Thymus (tissue), 11 donors: ENCODE data around the gene KCNJ18. TPM values are rescaled to one million over a fixed set of nuclear protein-coding genes. Genes with fewer than 3 reads are reported as not detected.
"Not testable (repeated sequence)": the region's sequence is repeated elsewhere in the genome, so short reads cannot be mapped to it uniquely, and the experiment has no call there.

ENCODE experiments used
- DNase-seq, 9 donors: peaks; one replicate each; pipeline ENCODE4 v3.0.0-alpha.2; 2013; ENCODE audit warnings: low spot score in 9 of 9, low read depth in 6 of 9, missing footprints in 1 of 9
- H3K27ac ChIP-seq, 2 donors: one replicate each; pipeline ENCODE4 v1.5.1; 2013; ENCODE audit warnings: control low read depth in 1 of 2, low read depth in 1 of 2, low read length in 1 of 2, mild to moderate bottlenecking in 1 of 2, moderate library complexity in 1 of 2
- H3K27me3 ChIP-seq, 2 donors: one replicate each; pipeline ENCODE4 v1.5.1; 2013; ENCODE audit warnings: low read length in 1 of 2; ENCODE audit not compliant: control insufficient read depth in 2 of 2, insufficient read depth in 1 of 2
- H3K36me3 ChIP-seq, 2 donors: one replicate each; pipeline ENCODE4 v1.5.1; 2013; ENCODE audit warnings: low read length in 1 of 2, mild to moderate bottlenecking in 1 of 2, moderate library complexity in 1 of 2; ENCODE audit not compliant: control insufficient read depth in 2 of 2, insufficient read depth in 2 of 2
- H3K4me1 ChIP-seq, 2 donors: one replicate each; pipeline ENCODE4 v1.5.1; 2013; ENCODE audit warnings: low read length in 2 of 2; ENCODE audit not compliant: control insufficient read depth in 2 of 2, insufficient read depth in 2 of 2
- H3K4me3 ChIP-seq, 2 donors: one replicate each; pipeline ENCODE4 v1.5.1; 2013; ENCODE audit warnings: low read length in 2 of 2, control low read depth in 1 of 2, mild to moderate bottlenecking in 1 of 2
- H3K9me3 ChIP-seq, 2 donors: one replicate each; pipeline ENCODE4 v1.5.1; 2013; ENCODE audit warnings: low read length in 1 of 2, mild to moderate bottlenecking in 1 of 2; ENCODE audit not compliant: control insufficient read depth in 2 of 2, insufficient read depth in 1 of 2
- WGBS: extraction: QIAGEN DNeasy Blood & Tissue Kit; methylation state at CpG from one replicate; pipeline ENCODE4 v1.1.7; 2013; 5-methylcytosine and 5-hydroxymethylcytosine counted together
- polyA plus RNA-seq: library from polyadenylated mRNA; stranded (reverse); fragments of 200-250 nt; gene quantifications from one replicate; pipeline ENCODE4 v1.2.3, GENCODE V29; 2013
- total RNA-seq: library from RNA; stranded (reverse); fragments of 120-200 nt; gene quantifications from one replicate; pipeline ENCODE4 v1.2.4, GENCODE V29; 2013
- donor health status: healthy.

The KCNJ18 gene
- total and polyA plus RNA-seq, 2 donors: 0.21 TPM; not detected in 1

DNA sequence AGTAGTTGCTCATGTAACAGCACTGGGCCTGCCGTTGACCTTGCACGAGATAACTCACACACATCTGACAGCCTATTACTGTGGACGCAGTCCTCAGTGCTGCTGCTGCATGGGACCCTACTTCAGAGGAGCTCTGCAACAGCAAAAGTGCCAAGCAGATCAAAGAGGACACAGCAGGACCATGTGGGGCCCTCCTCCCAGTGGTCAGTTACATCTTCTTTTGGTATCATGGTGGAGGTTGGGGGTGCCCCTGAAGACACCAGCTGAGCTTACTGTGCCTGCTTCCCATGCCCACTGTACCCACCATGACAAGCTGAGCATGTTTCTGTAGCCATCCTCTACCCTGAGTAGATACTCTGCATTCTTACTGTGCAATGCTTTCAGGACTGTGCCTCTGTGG, 41.6 kb downstream of the KCNJ18 start:
- 96% methylated on average over 3 of the region's 3 CpGs for WGBS
- not testable (repeated sequence) for DNase-seq, H3K27me3 ChIP-seq, H3K27ac ChIP-seq, H3K4me3 ChIP-seq, H3K4me1 ChIP-seq, H3K9me3 ChIP-seq, H3K36me3 ChIP-seq

DNA sequence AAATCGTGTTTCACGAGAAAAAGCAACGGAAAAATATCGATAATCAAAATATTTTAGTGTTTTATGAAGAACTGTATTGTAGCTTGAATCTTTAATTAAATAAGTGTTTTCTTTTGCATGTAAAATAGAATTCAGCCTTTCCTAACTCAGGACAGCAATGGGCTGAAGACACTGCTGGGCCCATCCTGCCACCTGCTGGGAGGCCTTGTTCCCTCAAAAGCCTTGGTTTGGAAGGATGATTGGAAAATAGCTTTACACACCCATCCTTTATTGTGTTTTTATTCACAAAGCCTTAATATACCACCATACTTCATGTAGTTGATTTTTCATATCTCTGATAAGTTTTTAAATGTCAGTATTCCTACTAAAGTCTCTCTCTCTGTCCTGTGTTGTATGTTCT, 43.5 kb downstream of the KCNJ18 start:
- H3K9me3 ChIP-seq, H3K27me3 ChIP-seq, H3K4me3 ChIP-seq, H3K4me1 ChIP-seq, DNase-seq, H3K36me3 ChIP-seq, H3K27ac ChIP-seq: not testable (repeated sequence)
- WGBS: 92% methylated on average over 4 of the region's 4 CpGs

DNA sequence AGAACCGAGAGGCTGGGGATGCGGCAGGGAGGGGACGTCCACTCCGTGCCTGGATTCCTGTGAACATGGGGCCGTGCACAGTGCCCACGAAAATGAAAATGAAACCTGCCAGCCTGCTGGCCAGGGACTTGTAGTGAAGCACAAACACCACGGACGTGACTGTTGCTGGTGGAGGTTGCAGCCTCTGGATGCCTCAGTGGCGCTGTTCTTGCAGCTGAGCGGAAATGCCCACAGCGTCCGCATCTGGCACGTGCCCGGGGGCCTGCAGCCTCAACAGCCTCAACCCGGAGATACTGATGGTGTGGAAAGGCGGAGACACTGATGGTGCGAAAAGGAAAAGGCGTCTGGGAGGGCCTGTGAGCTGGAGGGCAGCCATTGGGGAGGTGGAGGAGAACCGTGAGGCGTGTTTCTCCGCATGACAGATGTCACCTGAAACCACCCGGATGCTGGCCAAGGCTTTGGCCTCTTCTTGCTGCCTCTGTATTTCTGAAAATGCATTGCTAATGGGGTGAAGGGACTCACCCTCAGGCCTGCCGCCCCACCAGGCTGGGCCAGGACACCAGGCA, 44.8 kb downstream of the KCNJ18 start:
- WGBS: 85% methylated on average over 21 of the region's 23 CpGs
- not testable (repeated sequence) for DNase-seq, H3K9me3 ChIP-seq

DNA sequence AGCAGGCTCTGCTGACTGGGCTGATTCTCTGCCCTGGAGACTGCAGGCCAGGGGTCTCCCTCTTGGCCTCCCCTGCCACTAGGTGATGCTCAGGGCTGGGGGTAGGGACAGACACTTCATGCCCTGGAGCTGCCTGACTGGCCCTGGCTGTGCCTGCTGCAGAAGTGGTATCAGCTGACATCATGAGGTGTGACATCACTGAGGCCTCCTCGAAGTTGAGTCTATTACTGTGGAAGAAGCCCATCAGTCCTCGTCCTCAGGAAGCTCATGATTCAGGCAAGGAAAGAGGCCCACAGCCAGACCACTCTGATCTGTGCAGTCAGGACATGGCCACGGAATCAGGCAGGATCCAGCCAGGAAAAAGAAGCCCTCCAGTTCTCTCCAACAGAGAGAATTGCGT, 45.9 kb downstream of the KCNJ18 start:
- H3K4me1 ChIP-seq, DNase-seq, H3K36me3 ChIP-seq, H3K4me3 ChIP-seq, H3K27ac ChIP-seq, H3K27me3 ChIP-seq: not testable (repeated sequence)
- H3K9me3 ChIP-seq: peaks cover 1 to 11% of the 10 kb centered on the region in 2 donors
- WGBS: 90% methylated on average over 2 of the region's 4 CpGs

More for the DNA sequence above, 44.8 kb downstream of the KCNJ18 start:
- not testable (repeated sequence) for H3K36me3 ChIP-seq, H3K4me3 ChIP-seq, H3K27ac ChIP-seq, H3K4me1 ChIP-seq, H3K27me3 ChIP-seq

DNA sequence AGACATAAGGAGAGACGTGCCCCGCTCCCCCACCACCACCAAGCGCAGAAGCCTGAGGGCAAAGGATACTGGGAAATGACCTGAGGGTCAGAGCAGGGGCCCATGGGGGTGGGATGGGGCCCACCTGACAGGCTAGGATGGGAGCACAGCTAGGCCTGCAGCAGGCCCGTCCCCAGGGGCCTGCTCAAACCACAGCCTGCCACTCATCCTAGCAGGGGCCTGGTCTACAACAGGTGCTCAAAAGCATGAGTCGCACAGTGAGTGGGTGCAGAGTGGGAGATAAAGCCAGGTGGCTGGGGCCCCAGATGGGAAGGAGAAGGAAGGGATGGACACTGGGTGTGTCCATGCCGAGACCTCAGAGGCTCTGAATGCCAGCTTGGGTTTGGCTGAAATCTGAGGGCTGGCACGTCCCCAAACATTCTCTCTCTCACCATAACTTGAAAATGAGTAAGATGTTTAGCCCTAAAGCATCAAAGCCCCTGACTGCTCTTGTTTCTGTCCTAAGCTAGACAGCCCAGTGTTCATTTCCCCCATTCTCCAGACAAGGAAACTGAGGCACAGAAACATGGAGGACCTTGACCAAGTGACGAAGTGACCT, 46.7 kb downstream of the KCNJ18 start:
- 59% methylated on average over 4 of the region's 8 CpGs for WGBS
- DNase-seq, H3K4me1 ChIP-seq: not testable (repeated sequence)

DNA sequence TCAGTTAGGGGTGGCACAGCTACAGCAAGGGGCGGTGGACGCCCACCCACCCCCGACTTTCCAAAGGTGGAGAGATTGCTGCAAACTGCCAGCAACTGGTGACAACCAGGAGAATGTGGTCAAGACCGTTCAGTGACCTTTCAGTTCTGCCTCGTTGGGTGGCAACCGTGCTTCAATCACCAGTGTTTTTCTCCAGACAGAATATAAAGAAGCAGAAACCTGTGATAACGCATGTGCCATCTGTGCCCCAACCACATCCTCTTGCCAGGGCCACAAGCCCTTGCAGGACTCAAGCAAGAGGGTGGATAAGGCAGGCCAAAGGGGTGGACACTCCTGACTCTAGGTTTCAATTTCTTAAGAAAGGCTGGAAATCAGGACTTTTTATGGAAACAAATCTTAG, 47.2 kb downstream of the KCNJ18 start:
- H3K9me3 ChIP-seq, H3K4me3 ChIP-seq, H3K27me3 ChIP-seq, H3K36me3 ChIP-seq, H3K27ac ChIP-seq, H3K4me1 ChIP-seq, DNase-seq: not testable (repeated sequence)
- 77% methylated on average over 4 of the region's 7 CpGs for WGBS

More for the DNA sequence above, 46.7 kb downstream of the KCNJ18 start:
- H3K27ac ChIP-seq, H3K36me3 ChIP-seq, H3K4me3 ChIP-seq, H3K9me3 ChIP-seq, H3K27me3 ChIP-seq: not testable (repeated sequence)

DNA sequence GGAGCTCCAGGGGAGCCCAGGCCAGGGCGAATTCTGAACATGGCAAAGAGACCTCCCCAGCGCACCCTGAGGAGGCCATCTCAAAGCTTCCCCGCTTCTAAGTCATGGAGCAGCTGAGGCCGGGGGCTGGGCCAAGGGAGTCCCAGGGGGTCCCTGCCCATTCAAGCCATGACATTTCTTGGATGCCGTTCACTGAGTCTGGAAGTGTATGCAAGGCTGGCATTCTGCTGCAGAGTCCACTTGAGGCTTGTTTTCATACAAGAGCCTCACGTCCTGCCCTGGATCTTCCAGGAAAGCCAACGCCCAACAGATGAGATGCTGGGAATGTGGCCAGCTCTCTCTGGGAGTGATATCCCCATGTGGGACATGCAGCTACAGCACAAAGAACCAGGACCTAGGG, 48.5 kb downstream of the KCNJ18 start:
- H3K27ac ChIP-seq, H3K9me3 ChIP-seq, H3K36me3 ChIP-seq, H3K27me3 ChIP-seq, DNase-seq, H3K4me3 ChIP-seq, H3K4me1 ChIP-seq: not testable (repeated sequence)
- 70% methylated on average over 7 of the region's 7 CpGs for WGBS

DNA sequence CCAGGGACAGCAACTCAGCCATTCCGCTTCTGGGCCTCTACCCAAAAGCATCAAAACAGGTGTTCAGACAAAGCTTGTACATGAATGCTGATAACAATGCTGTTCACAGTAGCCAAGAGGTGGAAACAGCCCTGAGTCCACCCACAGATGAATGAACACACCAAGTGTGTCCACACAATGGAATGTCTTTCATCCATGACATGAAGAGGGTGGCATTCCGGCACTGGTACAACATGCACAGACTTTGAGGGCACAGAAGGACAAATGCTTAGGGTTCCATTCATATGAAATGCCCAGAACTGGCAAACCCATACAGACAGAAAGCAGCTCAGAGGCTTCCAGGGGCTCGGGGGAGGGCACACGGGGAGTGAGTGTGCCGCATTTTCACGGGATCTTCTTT, 49.2 kb downstream of the KCNJ18 start:
- not testable (repeated sequence) for H3K4me3 ChIP-seq, H3K4me1 ChIP-seq, H3K36me3 ChIP-seq, H3K27ac ChIP-seq, H3K9me3 ChIP-seq, H3K27me3 ChIP-seq, DNase-seq
- WGBS: no CpG with 5 or more reads among the region's 6 CpGs

DNA sequence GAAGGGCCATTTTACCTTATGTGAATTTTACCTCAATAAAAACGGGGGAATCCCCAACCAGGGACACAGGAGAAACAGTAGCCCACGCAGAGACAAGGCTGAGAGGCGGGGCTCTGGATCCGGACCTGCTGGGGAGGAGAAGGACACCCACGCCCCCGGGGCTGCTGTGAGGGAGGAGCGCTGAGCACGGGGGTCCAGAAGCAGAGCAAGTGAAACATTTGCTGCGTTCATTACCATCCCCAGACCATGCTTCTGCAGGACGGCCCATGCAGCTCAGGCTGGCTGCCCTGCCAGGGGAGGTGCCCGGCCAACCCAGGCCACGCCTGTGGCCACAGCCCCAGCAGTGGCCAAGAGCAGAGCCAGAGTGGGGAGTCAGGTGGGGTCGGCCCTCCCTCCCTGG, 50.0 kb downstream of the KCNJ18 start:
- H3K4me3 ChIP-seq: no peak overlapping the region
- H3K27ac ChIP-seq: no peak overlapping the region
- no peaks in the 10 kb centered on the region for H3K36me3 ChIP-seq
- H3K4me1 ChIP-seq: no peaks in the 10 kb centered on the region
- H3K27me3 ChIP-seq: no peaks in the 10 kb centered on the region
- peaks cover under 1 to 10% of the 10 kb centered on the region in 2 donors for H3K9me3 ChIP-seq
- WGBS: 76% methylated on average over 13 of the region's 13 CpGs
- DNase-seq: no peak
